Right lobe of liver (tissue), 6 donors: ENCODE measurements around the gene PRKN. TPM values are rescaled to one million over a fixed set of nuclear protein-coding genes. Genes with fewer than 3 reads are reported as not detected.

Experiments
- ATAC-seq, 4 donors: fragments of 200-7000 bp; cut with Tn5 transposase; one replicate each; pipeline ENCODE4 v1.9.1; 2020; ENCODE audit warnings: mild to moderate bottlenecking in 4 of 4, moderate library complexity in 4 of 4
- DNase-seq, 3 donors: peaks; one replicate each; pipeline ENCODE4 v3.0.0-alpha.2; 2020
- H3K27ac ChIP-seq, 3 donors: fragments of 200-600 bp; one replicate each; pipeline ENCODE4 v1.8.0; 2022
- H3K27me3 ChIP-seq, 2 donors: fragments of 200-600 bp; one replicate each; pipeline ENCODE4 v1.8.0; 2022
- H3K36me3 ChIP-seq, 4 donors: fragments of 200-600 bp; sonication (generic) in 1 of 4; one replicate each; pipeline versions ENCODE4 v1.5.1 to v1.8.0; 2017 to 2022; ENCODE audit warnings: control low read depth in 1 of 4
- H3K4me1 ChIP-seq, 4 donors: fragments of 200-600 bp; sonication (generic) in 1 of 4; one replicate each; pipeline versions ENCODE4 v1.5.1 to v1.8.0; 2017 to 2022; ENCODE audit warnings: control low read depth in 1 of 4
- H3K4me3 ChIP-seq, 3 donors: fragments of 200-600 bp; one replicate each; pipeline ENCODE4 v1.8.0; 2022
- H3K9me3 ChIP-seq, 4 donors: fragments of 200-600 bp; sonication (generic) in 1 of 4; one replicate each; pipeline versions ENCODE4 v1.5.1 to v1.8.0; 2017 to 2022; ENCODE audit warnings: control low read depth in 1 of 4
- CTCF ChIP-seq, 4 donors: fragments of 200-600 bp in 3 of 4; fragments of 450-650 bp in 1 of 4; IDR thresholded peaks; one replicate each; pipeline versions ENCODE4 v1.5.1 to v1.8.0; 2016 to 2022; ENCODE audit warnings: antibody characterized with exemption in 4 of 4, mild to moderate bottlenecking in 2 of 4
- POLR2A ChIP-seq: fragments of 450-650 bp; IDR thresholded peaks from one replicate; pipeline ENCODE4 v1.6.1; 2017; ENCODE audit warnings: antibody characterized with exemption, mild to moderate bottlenecking
- WGBS: methylation state at CpG from one replicate; pipeline ENCODE4 v1.1.6; 2018; ENCODE audit warnings: low coverage, low lambda C conversion rate; ENCODE audit not compliant: insufficient coverage; ENCODE audit errors: missing lambda C conversion rate; 5-methylcytosine and 5-hydroxymethylcytosine counted together
- intact Hi-C, 2 donors: fragments of 100-400 bp; cut with DNase I; formaldehyde crosslinking; loops; one replicate each; pipeline versions ENCODE4 v1.11.2 to v1.14.1; 2022
- total RNA-seq, 6 experiments: library from RNA; depleted of rRNA in 2 of 6; stranded (reverse); fragments of >200 nt in 2 of 6; fragmentation: NEBNext Ultra II Directional in 3 of 6; extraction: Animal tissue kit (Norgen Biotek cat#: 25700) in 3 of 6; gene quantifications; one replicate each; pipeline versions ENCODE4 v1.1.0 to v1.2.4, GENCODE V29; 2016 to 2023
- donor health status: DM: no; HTN: yes; CAD: no.
- donor health status: DM: no; HTN: no; CAD: no.
- donor health status: DM: no; HTN: no; CAD: no.
- donor health status: DM: no; HTN: yes; CAD: no.
- donor health status: DM: no; HTN: yes; CAD: no.

Gene PRKN
- total RNA-seq, 6 experiments from 2014 or later = 1.1 to 3.7 (median 2.2) TPM

- ATAC-seq (no peak), DNase-seq (no peak)
- Histone ChIP-seq H3K27ac (no peak overlapping the region), H3K9me3 (no peaks in the 10 kb centered on the region), H3K27me3 (no peaks in the 10 kb centered on the region), H3K36me3 (no peaks in the 10 kb centered on the region), H3K4me1 (no peaks in the 10 kb centered on the region), H3K4me3 (no peak overlapping the region)
- intact Hi-C loops = no loop called here
- no peak for TF ChIP-seq POLR2A
- no peak for TF ChIP-seq CTCF (IDR thresholded peaks at IDR 0.05)
- 71% methylated on average over 4 of the region's 4 CpGs for WGBS
Observed at GRCh38 chr6:161624111-161624510, 1103.5 kb downstream of the PRKN start.

- 71% methylated on average over 3 of the region's 3 CpGs for WGBS
- H3K27ac ChIP-seq = no peak overlapping the region
- H3K9me3 ChIP-seq = no peaks in the 10 kb centered on the region
- H3K27me3 ChIP-seq = no peaks in the 10 kb centered on the region
- no peak for DNase-seq
- ATAC-seq = no peak
- no peak overlapping the region for H3K4me3 ChIP-seq
- H3K36me3 ChIP-seq = no peaks in the 10 kb centered on the region
- TF ChIP-seq CTCF (IDR thresholded peaks at IDR 0.05) (no peak), POLR2A (no peak)
- intact Hi-C loops = no loop called here
- H3K4me1 ChIP-seq = no peaks in the 10 kb centered on the region
Observed at GRCh38 chr6:161622779-161623178, 1104.8 kb downstream of the PRKN start.

GRCh38 chr6:161618831-161619454 is 1108.6 kb downstream of the PRKN start:
- H3K27me3 ChIP-seq = no peaks in the 10 kb centered on the region
- H3K36me3 ChIP-seq = no peaks in the 10 kb centered on the region
- H3K9me3 ChIP-seq = no peaks in the 10 kb centered on the region
- no peak overlapping the region for H3K4me3 ChIP-seq
- H3K4me1 ChIP-seq = no peaks in the 10 kb centered on the region
- DNase-seq = peak in 2 of 3 donors; percentile 48 to 75
- no peak overlapping the region for H3K27ac ChIP-seq
- peak; percentile 45 to 58 (median 52) for TF ChIP-seq CTCF (IDR thresholded peaks at IDR 0.05)
- no peak for TF ChIP-seq POLR2A
- intact Hi-C loops = no loop called here
- WGBS = 21% methylated on average over 8 of the region's 8 CpGs
- ATAC-seq = peak; percentile 93 to 97 (median 94)

GRCh38 chr6:161613711-161614110 is 1113.9 kb downstream of the PRKN start:
- 50% methylated on average over 2 of the region's 2 CpGs for WGBS
- H3K9me3 ChIP-seq = no peaks in the 10 kb centered on the region
- ATAC-seq (peak in 3 of 4 donors; percentile 40 to 63 (median 43)), DNase-seq (no peak)
- intact Hi-C loops = no loop called here
- no peak overlapping the region for H3K4me3 ChIP-seq
- no peaks in the 10 kb centered on the region for H3K4me1 ChIP-seq
- TF ChIP-seq CTCF (IDR thresholded peaks at IDR 0.05) (no peak), POLR2A (no peak)
- H3K27me3 ChIP-seq = no peaks in the 10 kb centered on the region
- no peaks in the 10 kb centered on the region for H3K36me3 ChIP-seq
- H3K27ac ChIP-seq = no peak overlapping the region
